HG03354 (cell line): ENCODE measurements around the gene CAMTA1.
"Not testable (repeated sequence)": the region's sequence is repeated elsewhere in the genome, so short reads cannot be mapped to it uniquely, and the experiment has no call there.

Experiments
- ATAC-seq: cut with Tn5 transposase; IDR thresholded peaks from one replicate; pipeline ENCODE4 v1.9.1; 2021; ENCODE audit warnings: mild to moderate bottlenecking; ENCODE audit not compliant: unreplicated experiment, poor library complexity, severe bottlenecking

The CAMTA1 gene

GRCh38 chr1:7327849-7328248 lies 542.6 kb downstream of the CAMTA1 start:
- no peak for ATAC-seq

DNA sequence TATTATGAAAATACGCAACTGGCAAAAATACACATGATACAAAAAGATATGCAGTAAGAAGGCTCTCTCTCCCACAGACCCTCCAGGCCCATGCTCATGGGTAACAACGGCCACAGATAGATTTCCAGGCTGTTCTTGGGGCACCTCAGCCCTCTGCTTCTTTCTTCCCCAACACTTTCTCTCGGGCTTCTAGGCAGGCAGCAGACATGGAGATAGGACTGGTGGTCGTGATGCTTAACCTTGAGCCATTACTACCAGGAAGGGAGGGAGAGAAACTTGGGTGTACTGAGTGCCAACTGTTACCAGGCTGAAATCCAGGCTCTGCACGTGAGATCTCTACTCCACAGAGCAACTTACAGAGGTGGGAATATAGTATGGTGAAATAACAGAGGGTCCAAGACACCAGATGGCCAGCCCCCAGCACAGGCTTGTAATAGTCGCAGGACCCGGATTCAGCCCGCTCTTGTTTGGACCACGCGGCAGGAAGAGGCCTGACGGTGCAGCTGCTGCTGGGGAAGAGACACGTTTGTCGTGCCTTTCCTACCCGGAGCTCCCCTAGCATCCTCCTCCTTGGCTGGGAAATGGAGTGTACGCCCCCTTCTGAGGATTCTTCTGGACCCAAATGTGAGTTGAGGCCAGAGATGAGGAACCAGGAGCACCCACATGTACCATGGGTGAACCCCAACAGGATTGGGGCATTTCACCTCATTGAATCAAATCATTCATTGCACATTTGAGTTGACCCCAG lies 544.8 kb downstream of the CAMTA1 start:
- ATAC-seq = no peak

- not testable (repeated sequence) for ATAC-seq
Measured at GRCh38 chr1:7330726-7331125, 545.5 kb downstream of the CAMTA1 start.

- no peak for ATAC-seq
Measured at GRCh38 chr1:7331926-7332535, 546.8 kb downstream of the CAMTA1 start.

- no peak for ATAC-seq
Measured at GRCh38 chr1:7333094-7333493, 547.8 kb downstream of the CAMTA1 start.

- no peak for ATAC-seq
Measured at GRCh38 chr1:7333620-7334019, 548.4 kb downstream of the CAMTA1 start.

DNA sequence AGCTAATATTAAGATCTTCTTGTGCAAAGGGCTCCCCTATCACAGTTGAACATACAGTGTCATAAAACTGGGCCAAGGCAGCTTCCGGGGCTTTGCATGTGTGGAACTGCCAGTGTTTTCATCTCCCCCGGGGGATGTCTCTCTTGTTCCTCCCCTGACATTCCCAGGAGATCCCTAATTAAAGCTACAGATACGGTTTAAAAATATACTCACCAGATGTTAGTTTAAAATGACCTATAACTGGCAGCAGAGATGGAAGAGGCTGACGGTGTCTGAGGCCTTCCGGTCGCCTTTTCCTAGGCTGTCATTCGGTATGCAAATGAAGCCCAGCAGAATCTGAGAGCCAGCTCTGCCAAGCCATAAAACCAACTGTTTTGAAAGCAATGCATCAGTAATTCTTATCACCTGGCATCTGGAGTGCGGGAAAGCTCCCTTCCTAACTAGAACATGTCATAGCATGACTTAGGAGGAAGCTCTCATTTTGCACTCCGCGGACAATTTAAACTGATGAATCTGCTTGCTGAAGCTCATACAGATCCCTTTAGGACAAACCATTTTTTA lies 549.3 kb downstream of the CAMTA1 start:
- no peak for ATAC-seq

GRCh38 chr1:7335224-7335879 lies 550.1 kb downstream of the CAMTA1 start:
- ATAC-seq = no peak

GRCh38 chr1:7338439-7338838 lies 553.2 kb downstream of the CAMTA1 start:
- ATAC-seq = no peak

- no peak for ATAC-seq
Measured at GRCh38 chr1:7339014-7339413, 553.8 kb downstream of the CAMTA1 start.

- ATAC-seq = no peak
Measured at GRCh38 chr1:7339953-7340352, 554.7 kb downstream of the CAMTA1 start.

GRCh38 chr1:7341145-7341905 lies 556.1 kb downstream of the CAMTA1 start:
- no peak for ATAC-seq

- no peak for ATAC-seq
Measured at GRCh38 chr1:7343882-7344281, 558.6 kb downstream of the CAMTA1 start.

DNA sequence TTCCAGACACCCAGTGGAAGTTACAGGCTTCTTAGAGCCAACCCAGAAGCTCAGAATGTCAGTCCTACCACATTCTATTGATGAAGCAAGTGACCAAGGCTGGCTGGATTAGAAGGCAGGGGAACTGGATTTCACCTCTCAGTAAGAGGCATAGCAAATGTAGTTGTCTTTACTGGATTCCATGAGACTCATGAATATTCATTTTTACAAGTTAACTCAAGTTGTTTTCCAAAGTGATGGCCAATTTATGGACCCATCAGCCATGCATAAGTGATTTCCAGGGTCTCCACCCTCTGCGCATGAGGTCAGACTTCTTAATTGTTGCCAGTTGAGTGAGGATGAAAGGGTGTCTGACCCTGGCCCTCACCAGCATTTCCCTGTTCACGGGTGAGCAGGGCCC lies 559.0 kb downstream of the CAMTA1 start:
- no peak for ATAC-seq

DNA sequence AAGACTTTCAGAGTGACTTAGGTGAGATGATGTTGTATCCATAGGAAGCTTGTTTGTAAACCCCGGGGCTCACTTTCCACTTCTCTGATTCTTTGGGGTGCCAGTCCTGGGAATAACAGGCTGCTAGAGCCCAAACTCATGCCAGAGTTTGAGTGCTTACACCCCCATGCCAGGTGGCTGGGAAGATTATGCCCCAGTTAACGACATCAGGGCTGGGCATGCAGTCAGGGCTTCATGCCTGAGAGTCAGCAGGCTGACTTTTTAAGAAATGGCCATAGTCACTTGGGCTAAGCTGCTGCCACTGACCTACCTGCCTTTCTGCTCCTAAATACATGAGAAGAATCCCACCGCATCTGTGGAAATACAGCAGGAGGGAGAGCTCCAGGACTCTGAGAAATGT lies 560.3 kb downstream of the CAMTA1 start:
- ATAC-seq = no peak

- ATAC-seq = no peak
Measured at GRCh38 chr1:7346070-7346596, 560.9 kb downstream of the CAMTA1 start.

DNA sequence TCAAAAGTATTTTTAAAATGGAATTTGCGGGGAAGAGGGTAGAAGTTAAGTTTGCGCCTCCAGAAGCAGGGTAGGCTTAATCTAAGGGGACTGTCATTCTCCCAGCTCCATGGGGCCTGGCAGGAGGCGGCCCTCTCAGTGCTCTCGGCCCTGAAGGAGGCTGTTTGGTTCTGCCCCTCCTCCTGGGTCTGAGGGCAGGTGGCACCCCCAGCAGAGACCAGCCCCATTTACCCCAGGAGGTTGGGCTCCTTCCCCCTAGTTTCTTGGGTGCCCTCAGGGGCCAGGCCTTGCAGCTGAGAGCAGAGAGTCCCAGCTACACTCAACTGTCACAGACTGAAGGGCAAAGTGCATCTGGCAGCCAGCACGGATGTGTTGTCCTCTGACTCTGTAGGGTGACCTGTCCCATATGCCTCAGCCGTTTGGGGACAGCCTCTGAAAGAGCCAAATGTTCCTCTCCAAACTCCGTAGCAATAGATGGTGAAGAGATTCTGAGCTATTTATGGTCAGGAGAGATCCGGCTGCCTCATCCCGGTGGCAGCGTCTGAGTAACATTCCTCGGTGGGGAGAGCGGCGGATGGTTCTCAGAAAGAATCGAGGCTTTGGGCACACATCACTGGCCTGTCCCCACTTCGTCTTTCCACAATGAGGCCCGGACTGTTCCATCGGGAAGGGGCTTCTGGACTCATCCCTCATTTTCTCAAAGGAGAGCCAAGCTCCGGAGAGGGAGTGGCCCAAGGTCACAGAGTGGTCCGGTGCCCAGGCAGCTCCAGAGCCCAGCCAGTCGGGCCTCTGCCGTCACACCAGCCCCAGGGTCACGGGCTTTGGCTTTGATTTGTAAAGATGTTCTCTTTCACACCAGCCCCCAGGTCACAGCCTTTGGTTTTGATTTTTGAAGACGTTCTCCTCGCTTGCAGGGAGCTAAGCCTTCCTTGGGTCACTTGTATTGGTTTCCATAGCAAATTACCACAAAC lies 561.6 kb downstream of the CAMTA1 start:
- ATAC-seq = no peak

DNA sequence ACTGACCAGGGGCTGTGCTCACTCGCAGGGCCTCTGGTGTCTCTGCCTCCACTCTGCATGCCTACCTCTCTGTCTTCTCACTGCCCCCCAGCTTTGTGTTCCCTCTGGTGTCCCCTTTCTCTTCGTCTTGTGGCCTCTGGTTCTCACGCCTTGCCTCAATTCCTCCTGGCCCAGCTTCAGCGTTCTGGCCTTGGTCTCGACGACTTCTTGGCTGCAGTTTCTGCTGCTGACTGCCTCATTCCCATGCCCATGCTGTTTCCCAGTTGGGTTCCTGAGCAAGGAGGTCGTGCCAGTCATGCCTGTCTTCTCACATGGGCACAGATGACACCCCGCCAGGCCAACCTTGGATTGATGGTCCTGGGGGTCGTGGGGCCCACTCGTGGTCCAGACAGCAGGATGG lies 562.8 kb downstream of the CAMTA1 start:
- no peak for ATAC-seq

DNA sequence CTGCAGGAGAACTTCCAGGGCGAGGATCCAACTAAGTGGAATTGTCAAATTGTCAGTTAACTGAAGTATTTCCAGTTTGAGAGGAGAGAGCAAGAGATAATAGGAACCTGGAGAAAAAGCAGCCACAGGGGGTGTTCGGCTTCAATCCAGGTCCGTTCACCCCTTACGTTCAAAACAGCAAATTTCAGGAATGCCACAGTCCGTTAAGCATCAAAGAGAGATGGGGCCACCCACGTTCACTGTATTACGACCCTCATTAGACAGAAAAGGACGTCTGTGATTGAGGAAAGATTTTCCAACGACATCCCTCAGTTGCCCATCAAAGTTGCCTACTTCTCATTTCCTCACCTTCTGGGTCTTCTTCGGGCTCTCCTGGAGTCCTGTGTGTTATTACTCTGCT lies 563.3 kb downstream of the CAMTA1 start:
- no peak for ATAC-seq
